ENCODE measurements around the gene RAD50. TPM values are rescaled to one million over a fixed set of nuclear protein-coding genes. Genes with fewer than 3 reads are reported as not detected.

RAD50 gene
- polyA plus RNA-seq, 4 donors: 6.8 to 32.8 (median 11.0) TPM

DNA sequence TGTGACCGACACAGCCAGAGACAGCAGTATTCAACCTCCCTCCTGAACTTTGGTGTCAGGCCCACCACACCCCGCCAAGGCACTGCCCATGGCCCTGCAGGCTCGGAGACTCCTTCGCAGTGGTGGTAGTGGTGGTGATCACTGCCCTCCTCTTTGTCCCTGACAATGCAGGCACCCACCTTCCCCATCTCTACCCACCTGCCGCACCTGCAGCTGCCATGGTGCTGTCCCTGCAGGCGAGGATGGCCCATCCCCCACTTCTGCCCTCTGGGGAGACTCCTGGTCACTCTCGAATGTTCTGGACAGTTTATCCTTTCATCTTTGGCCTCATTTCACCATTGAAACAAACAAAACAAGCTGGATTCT is 112.7 kb downstream of the RAD50 start:
- Histone ChIP-seq H3K27ac (ENCODE audit: low read depth in 1 of 3, low read length in 2 of 3) (peak overlapping the region in 1 of 3 donors; percentile 4), H3K4me3 (ENCODE audit: low read depth in 1 of 3, low read length in 3 of 3) (no peak overlapping the region), H3K4me1 (ENCODE audit: control insufficient read depth in 3 of 3, insufficient read depth in 2 of 3, low read depth in 1 of 3, low read length in 2 of 3) (peaks cover 0 to 54% (median 5%) of the 10 kb centered on the region in 3 donors), H3K27me3 (ENCODE audit: control insufficient read depth in 3 of 3, insufficient read depth in 3 of 3, low read length in 3 of 3) (no peaks in the 10 kb centered on the region), H3K9me3 (ENCODE audit: control insufficient read depth in 2 of 2, insufficient read depth in 1 of 2, low read depth in 1 of 2, low read length in 1 of 2) (no peaks in the 10 kb centered on the region), H3K36me3 (ENCODE audit: control insufficient read depth in 3 of 3, insufficient read depth in 2 of 3, low read depth in 1 of 3, low read length in 3 of 3) (no peaks in the 10 kb centered on the region)
- no peak for FAIRE-seq
- no peak for DNase-seq
- 51 to 77% (median 52%) methylated on average over 7 of the region's 7 CpGs for WGBS, 3 donors

DNA sequence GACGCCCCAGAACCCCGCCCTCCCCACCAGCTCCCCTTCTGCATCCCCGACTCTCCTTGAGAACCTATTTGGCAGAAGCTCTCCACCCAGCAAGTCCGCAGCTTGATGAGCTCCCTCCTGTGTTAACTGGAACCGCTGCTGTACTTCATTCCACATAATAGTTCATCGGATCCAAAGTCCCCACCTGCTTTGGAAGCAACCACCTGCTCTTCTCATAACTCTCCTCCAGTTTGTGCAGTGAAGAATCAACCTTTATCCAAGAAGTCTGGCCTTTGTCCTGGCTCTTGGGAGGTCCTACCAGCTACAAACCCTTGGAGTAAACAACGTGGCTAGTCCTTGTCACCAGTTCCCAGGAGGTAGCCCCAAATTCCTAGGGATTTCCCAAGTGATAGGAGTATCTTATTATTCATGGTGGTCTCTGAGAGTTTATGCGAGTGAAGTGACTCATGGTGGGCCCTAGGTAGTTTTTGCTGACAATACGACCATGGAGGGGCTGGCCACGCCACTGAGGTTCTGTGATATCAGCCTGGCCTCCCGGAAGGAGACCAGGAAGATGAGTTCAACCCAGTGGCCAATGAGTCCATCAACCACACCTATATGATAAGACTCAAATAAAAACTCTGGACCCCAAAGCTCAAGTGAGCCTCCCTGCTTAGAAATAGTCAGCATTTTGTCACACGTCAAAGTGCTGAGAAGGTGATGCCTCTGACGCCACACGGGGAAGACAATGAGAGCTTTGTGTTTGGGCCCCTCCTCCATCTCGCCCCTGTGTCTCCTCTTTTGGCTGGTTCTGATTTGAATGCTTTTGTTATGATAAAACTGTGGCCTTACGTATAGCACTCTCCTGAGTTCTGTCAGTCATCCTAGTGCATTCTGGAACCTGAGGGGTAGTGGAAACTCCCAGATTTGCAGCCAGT is 113.4 kb downstream of the RAD50 start:
- Histone ChIP-seq H3K27me3 (ENCODE audit: control insufficient read depth in 3 of 3, insufficient read depth in 3 of 3, low read length in 3 of 3) (no peaks in the 10 kb centered on the region), H3K9me3 (ENCODE audit: control insufficient read depth in 2 of 2, insufficient read depth in 1 of 2, low read depth in 1 of 2, low read length in 1 of 2) (no peaks in the 10 kb centered on the region), H3K36me3 (ENCODE audit: control insufficient read depth in 3 of 3, insufficient read depth in 2 of 3, low read depth in 1 of 3, low read length in 3 of 3) (no peaks in the 10 kb centered on the region), H3K27ac (ENCODE audit: low read depth in 1 of 3, low read length in 2 of 3) (peak overlapping the region in 1 of 3 donors; percentile 53), H3K4me1 (ENCODE audit: control insufficient read depth in 3 of 3, insufficient read depth in 2 of 3, low read depth in 1 of 3, low read length in 2 of 3) (peaks cover 0 to 46% (median 2%) of the 10 kb centered on the region in 3 donors), H3K4me3 (ENCODE audit: low read depth in 1 of 3, low read length in 3 of 3) (no peak overlapping the region)
- 34 to 70% (median 48%) methylated on average over 16 of the region's 16 CpGs for WGBS, 3 donors
- DNase-seq (peak; percentile 64 to 75), FAIRE-seq (no peak)

GRCh38 chr5:132671000-132671399 is 114.2 kb downstream of the RAD50 start:
- H3K4me1 ChIP-seq (ENCODE audit: control insufficient read depth in 3 of 3, insufficient read depth in 2 of 3, low read depth in 1 of 3, low read length in 2 of 3): peaks cover 0 to 39% (median 2%) of the 10 kb centered on the region in 3 donors
- no peaks in the 10 kb centered on the region for H3K9me3 ChIP-seq (ENCODE audit: control insufficient read depth in 2 of 2, insufficient read depth in 1 of 2, low read depth in 1 of 2, low read length in 1 of 2)
- no peaks in the 10 kb centered on the region for H3K36me3 ChIP-seq (ENCODE audit: control insufficient read depth in 3 of 3, insufficient read depth in 2 of 3, low read depth in 1 of 3, low read length in 3 of 3)
- no peak overlapping the region for H3K4me3 ChIP-seq (ENCODE audit: low read depth in 1 of 3, low read length in 3 of 3)
- H3K27me3 ChIP-seq (ENCODE audit: control insufficient read depth in 3 of 3, insufficient read depth in 3 of 3, low read length in 3 of 3): no peaks in the 10 kb centered on the region
- no peak for FAIRE-seq
- WGBS, 3 donors: 96 to 100% (median 98%) methylated on average over 3 of the region's 3 CpGs
- no peak overlapping the region for H3K27ac ChIP-seq (ENCODE audit: low read depth in 1 of 3, low read length in 2 of 3)
- DNase-seq: no peak

DNA sequence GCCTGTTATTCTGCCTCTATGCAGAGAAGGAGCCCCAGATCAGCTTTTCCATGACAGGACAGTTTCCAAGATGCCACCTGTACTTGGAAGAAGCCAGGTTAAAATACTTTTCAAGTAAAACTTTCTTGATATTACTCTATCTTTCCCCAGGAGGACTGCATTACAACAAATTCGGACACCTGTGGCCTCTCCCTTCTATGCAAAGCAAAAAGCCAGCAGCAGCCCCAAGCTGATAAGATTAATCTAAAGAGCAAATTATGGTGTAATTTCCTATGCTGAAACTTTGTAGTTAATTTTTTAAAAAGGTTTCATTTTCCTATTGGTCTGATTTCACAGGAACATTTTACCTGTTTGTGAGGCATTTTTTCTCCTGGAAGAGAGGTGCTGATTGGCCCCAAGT is 116.7 kb downstream of the RAD50 start:
- 12 to 58% (median 42%) methylated on average over 1 of the region's 1 CpG for WGBS, 3 donors
- H3K4me3 ChIP-seq (ENCODE audit: low read depth in 1 of 3, low read length in 3 of 3): no peak overlapping the region
- H3K4me1 ChIP-seq (ENCODE audit: control insufficient read depth in 3 of 3, insufficient read depth in 2 of 3, low read depth in 1 of 3, low read length in 2 of 3): peaks cover 0 to 26% (median 2%) of the 10 kb centered on the region in 3 donors
- H3K27me3 ChIP-seq (ENCODE audit: control insufficient read depth in 3 of 3, insufficient read depth in 3 of 3, low read length in 3 of 3): no peaks in the 10 kb centered on the region
- H3K27ac ChIP-seq (ENCODE audit: low read depth in 1 of 3, low read length in 2 of 3): no peak overlapping the region
- H3K36me3 ChIP-seq (ENCODE audit: control insufficient read depth in 3 of 3, insufficient read depth in 2 of 3, low read depth in 1 of 3, low read length in 3 of 3): no peaks in the 10 kb centered on the region
- DNase-seq (no peak), FAIRE-seq (no peak)
- no peaks in the 10 kb centered on the region for H3K9me3 ChIP-seq (ENCODE audit: control insufficient read depth in 2 of 2, insufficient read depth in 1 of 2, low read depth in 1 of 2, low read length in 1 of 2)

GRCh38 chr5:132673939-132674630 is 117.3 kb downstream of the RAD50 start, which contains the start of gene IL4:
Gene IL4 (plus strand): TSS chr5:132673989. CDS start chr5:132674051, 62 bp downstream.
- Histone ChIP-seq H3K27ac (ENCODE audit: low read depth in 1 of 3, low read length in 2 of 3) (peak within 1 kb of the TSS in 1 of 3 donors; percentile 59), H3K4me3 (ENCODE audit: low read depth in 1 of 3, low read length in 3 of 3) (no peak within 1 kb of the TSS), H3K9me3 (ENCODE audit: control insufficient read depth in 2 of 2, insufficient read depth in 1 of 2, low read depth in 1 of 2, low read length in 1 of 2) (no peaks in the 10 kb centered on the region), H3K36me3 (ENCODE audit: control insufficient read depth in 3 of 3, insufficient read depth in 2 of 3, low read depth in 1 of 3, low read length in 3 of 3) (no peaks in the 10 kb centered on the region), H3K4me1 (ENCODE audit: control insufficient read depth in 3 of 3, insufficient read depth in 2 of 3, low read depth in 1 of 3, low read length in 2 of 3) (peaks cover 0 to 26% (median 2%) of the 10 kb centered on the region in 3 donors), H3K27me3 (ENCODE audit: control insufficient read depth in 3 of 3, insufficient read depth in 3 of 3, low read length in 3 of 3) (no peaks in the 10 kb centered on the region)
- 75 to 80% (median 80%) methylated on average over 14 of the region's 14 CpGs for WGBS, 3 donors
- DNase-seq (no peak), FAIRE-seq (no peak)

DNA sequence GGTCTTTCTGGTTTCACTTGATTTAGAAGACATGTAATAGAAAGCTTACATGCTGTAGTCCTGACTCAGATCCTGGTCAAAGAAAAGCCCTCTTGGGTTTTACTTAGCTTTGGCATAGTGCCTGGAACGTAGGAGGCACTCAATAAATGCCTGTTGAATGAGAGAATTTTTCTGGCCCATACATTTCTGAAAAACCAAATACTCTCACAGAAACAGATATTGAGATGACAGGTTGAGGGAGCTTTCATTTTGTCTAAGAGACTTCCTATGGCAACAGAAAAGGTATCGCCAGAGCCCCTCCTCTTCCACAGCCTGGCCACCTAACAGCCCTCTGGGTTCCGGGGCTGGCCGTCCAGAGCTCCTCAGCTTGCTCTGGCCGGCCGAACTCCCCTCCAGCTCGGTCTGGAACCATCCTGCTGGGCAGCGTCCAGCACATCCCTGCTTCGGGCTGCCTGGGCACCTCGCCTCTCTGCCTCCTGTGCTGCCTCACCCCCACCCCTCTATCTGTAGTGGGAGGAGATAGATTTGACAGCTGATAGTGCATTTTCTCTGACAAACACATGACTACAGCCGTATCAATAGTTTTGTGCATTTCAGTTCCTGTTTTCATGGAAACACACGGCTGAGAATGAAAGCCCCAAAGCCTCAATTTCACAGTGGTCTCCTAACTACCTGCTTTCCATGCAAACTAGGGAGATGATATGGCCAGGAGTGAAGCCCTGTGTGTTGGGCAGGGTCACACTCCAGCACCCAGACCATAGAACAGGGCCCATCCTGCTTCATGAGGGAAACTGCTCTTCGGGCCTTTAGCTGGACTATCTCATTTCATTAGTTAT is 118.1 kb downstream of the RAD50 start:
- Histone ChIP-seq H3K27me3 (ENCODE audit: control insufficient read depth in 3 of 3, insufficient read depth in 3 of 3, low read length in 3 of 3) (no peaks in the 10 kb centered on the region), H3K9me3 (ENCODE audit: control insufficient read depth in 2 of 2, insufficient read depth in 1 of 2, low read depth in 1 of 2, low read length in 1 of 2) (no peaks in the 10 kb centered on the region), H3K36me3 (ENCODE audit: control insufficient read depth in 3 of 3, insufficient read depth in 2 of 3, low read depth in 1 of 3, low read length in 3 of 3) (no peaks in the 10 kb centered on the region), H3K4me1 (ENCODE audit: control insufficient read depth in 3 of 3, insufficient read depth in 2 of 3, low read depth in 1 of 3, low read length in 2 of 3) (peaks cover 0 to 20% (median 0%) of the 10 kb centered on the region in 3 donors), H3K4me3 (ENCODE audit: low read depth in 1 of 3, low read length in 3 of 3) (no peak overlapping the region), H3K27ac (ENCODE audit: low read depth in 1 of 3, low read length in 2 of 3) (peak overlapping the region in 1 of 3 donors; percentile 59)
- FAIRE-seq: no peak
- WGBS, 3 donors: 71 to 83% (median 74%) methylated on average over 13 of the region's 13 CpGs
- DNase-seq: no peak

DNA sequence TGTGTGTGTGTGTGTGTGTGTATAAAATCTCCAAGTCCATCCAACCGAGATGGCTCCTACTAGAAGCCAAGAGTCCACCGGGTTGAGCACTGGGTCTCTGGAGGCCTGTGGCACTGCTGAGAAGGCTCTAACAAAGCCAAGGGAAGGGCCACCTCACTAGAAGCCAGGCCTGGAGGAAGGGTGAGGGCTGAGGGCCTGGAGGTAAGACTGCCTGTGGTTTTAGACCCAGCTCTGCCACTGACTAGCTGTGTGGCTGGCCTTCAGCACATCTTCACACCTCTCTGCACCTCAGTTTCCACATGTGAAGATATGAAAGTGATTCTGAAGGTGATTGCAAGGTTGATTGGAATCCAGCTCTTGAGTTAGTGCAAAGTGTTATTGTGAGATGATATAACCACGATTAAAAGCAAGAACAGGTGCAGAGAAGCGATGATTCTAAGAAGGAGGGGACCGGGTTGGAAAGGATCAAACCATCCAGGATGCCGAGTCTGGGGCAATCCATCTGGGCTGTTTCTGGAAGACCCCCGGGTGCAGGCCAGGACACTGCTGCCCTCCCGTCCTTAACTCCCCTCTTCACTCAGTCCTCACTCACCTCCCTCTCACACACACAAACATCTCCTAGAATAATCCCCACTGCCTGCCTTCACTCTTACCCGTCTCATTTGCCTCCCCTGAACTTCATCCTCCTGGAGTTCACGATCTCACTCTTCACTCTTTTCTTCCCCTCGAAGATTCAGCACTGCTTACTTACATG is 119.3 kb downstream of the RAD50 start:
- no peak overlapping the region for H3K27ac ChIP-seq (ENCODE audit: low read depth in 1 of 3, low read length in 2 of 3)
- WGBS, 3 donors: 88 to 91% (median 88%) methylated on average over 11 of the region's 11 CpGs
- FAIRE-seq: no peak

More for the DNA sequence above, 119.3 kb downstream of the RAD50 start:
- Histone ChIP-seq H3K36me3 (ENCODE audit: control insufficient read depth in 3 of 3, insufficient read depth in 2 of 3, low read depth in 1 of 3, low read length in 3 of 3) (no peaks in the 10 kb centered on the region), H3K9me3 (ENCODE audit: control insufficient read depth in 2 of 2, insufficient read depth in 1 of 2, low read depth in 1 of 2, low read length in 1 of 2) (no peaks in the 10 kb centered on the region), H3K27me3 (ENCODE audit: control insufficient read depth in 3 of 3, insufficient read depth in 3 of 3, low read length in 3 of 3) (no peaks in the 10 kb centered on the region), H3K4me3 (ENCODE audit: low read depth in 1 of 3, low read length in 3 of 3) (no peak overlapping the region), H3K4me1 (ENCODE audit: control insufficient read depth in 3 of 3, insufficient read depth in 2 of 3, low read depth in 1 of 3, low read length in 2 of 3) (peaks cover 0 to 12% (median 0%) of the 10 kb centered on the region in 3 donors)
- no peak for DNase-seq

Measured in small intestine (tissue), 7 donors.